GM19468 (cell line): Measurements from ENCODE around the gene PFKFB3.
"Not testable (repeated sequence)": the region's sequence is repeated elsewhere in the genome, so short reads cannot be mapped to it uniquely, and the experiment has no call there.

ENCODE experiments used
- ATAC-seq: cut with Tn5 transposase; IDR thresholded peaks from one replicate; pipeline ENCODE4 v1.9.1; 2021; ENCODE audit warnings: mild to moderate bottlenecking, moderate library complexity, moderate number of reproducible peaks; ENCODE audit not compliant: unreplicated experiment; ENCODE audit errors: extremely low read depth

Gene PFKFB3

DNA sequence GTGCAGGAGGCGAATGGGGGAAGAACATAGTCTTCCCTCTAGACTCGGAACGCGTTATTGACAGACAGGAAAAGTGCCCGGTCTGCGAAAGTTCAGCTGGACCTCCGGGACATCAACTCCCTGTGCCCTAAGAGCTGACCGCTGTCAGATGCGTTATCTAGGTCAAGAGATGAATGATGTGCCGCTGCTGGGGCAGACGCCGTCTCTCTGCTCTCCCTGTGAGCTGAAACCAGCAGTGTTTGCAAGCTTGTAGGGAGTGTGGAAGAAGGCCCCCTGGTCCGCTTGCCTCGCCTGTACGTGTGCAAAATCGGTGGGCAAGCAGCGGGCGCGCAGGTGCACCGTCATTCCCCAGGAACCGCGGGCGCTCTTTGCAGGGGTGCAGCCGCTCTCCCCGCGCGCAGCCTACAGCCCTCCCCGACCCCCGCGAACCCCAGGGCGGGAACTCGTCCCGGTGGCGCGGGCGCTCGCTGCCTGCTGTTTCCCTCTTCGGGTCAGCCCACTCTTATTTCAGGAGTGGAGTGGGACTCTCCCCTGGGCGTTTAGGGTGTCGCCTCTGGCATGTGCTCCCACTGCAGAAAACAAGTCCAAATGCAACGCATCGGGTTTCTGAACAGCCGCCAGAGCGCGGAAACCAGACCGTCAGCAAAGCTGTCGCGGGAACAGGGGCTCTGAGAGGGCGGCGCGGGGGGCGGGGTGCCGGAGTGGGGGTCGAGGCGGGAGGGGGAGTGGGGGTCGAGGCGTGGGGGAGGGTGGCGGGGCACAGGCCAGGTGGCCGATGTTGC, 1.8 kb upstream of the PFKFB3 start:
- no peak for ATAC-seq

DNA sequence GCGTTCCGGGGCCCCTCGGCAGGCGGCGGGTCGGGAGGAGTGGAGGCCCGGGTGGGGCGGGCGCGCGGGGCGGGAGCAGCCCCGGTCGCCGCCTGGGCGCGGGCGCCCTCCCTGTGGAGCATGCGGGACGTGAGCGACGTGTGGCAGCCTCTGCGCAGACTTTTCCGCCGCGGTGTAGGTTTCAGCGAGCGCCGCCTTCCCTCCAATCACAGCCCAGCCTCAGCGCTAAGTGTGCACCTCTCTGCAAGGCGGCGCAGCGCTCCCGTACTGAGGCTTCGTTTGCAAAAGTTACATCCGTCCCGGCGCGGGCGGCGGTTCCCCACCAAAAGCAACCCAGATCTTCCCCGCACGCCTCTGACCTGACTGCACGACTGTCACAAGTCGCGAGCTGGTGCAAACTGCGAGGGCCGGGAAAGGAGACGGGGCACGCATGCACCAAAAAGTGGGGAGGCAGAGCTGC, 1.2 kb upstream of the PFKFB3 start:
- ATAC-seq, result peak; percentile 32

DNA sequence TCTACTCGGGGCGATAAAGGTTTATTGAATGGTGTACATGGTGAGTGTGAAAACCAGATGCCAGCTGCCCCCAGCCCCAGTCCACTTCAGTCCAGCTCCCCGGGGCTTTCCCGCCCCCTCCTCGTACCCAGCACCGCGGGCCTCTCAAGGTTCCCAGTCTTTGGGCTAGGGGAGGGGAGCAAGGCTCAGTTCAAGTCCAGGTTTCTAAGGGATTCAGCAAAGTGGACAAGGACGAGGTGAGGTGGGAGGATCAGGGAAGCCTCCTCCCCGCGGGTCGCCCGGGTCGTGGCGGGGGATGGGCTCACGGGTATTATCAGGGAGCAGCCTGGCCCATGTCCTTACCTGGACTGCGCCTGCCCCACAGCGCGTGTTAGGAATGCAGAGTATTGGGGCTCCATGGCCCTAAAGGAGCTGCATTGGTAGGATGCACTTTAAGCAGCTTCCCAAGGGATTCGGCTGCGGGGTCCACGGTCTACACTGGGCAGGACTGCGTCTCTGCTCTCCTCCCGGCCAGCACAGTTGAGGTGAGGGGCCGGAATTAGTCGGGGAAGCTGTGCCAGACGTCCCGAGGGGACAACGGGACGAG, 541 bp upstream of the PFKFB3 start:
- ATAC-seq, result no peak

DNA sequence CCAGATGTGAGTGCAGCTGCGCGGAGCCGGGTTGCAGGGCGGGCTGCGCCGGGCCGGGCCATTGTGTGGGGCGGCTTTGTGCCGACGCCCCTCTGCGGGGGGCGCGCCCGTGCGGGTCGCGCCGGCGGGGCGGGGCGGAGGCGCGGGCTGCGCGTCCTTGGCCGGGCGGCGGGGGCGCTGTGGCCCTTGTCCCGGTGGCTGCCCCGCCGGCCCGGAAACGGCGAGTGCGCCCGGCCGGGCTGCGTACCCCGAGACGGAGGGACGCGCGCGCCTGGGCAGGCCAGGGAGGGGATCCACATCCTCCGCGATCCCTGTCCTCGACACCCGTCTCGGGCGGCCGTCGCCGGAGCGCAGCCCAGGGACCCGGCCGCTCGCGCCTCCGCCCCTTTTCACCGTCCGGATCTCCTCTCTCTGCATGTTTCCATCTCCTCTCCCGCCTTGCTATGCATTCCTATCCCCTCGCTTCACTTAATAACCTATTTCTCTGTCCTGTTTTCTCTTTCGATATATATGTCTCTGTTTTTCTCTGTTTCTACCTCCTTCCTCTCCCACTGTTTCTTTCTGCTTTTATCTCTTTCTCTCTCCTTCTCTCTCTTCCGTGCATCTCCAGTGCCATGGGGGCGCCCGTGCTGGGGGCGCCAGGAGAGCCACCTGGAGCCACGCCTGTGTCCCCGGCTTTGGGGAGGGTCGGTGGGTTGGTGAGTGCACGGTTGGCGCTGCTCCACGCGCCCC, 765 bp downstream of the PFKFB3 start:
- no peak for ATAC-seq

DNA sequence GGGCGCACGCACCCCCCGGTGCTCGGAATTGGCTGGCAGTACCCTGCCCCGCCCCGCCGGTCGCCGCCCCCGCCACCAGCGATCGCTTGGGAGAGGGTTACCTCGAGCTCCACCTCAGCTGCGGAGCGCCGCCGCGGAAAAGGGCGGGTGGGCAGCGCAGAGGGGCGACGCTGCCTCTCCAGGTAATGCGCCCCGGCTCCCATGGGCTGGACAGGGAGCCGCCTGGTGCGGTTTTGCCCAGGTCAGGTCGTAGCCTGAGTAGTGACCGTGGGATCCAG, 1.3 kb downstream of the PFKFB3 start:
- ATAC-seq, result no peak

DNA sequence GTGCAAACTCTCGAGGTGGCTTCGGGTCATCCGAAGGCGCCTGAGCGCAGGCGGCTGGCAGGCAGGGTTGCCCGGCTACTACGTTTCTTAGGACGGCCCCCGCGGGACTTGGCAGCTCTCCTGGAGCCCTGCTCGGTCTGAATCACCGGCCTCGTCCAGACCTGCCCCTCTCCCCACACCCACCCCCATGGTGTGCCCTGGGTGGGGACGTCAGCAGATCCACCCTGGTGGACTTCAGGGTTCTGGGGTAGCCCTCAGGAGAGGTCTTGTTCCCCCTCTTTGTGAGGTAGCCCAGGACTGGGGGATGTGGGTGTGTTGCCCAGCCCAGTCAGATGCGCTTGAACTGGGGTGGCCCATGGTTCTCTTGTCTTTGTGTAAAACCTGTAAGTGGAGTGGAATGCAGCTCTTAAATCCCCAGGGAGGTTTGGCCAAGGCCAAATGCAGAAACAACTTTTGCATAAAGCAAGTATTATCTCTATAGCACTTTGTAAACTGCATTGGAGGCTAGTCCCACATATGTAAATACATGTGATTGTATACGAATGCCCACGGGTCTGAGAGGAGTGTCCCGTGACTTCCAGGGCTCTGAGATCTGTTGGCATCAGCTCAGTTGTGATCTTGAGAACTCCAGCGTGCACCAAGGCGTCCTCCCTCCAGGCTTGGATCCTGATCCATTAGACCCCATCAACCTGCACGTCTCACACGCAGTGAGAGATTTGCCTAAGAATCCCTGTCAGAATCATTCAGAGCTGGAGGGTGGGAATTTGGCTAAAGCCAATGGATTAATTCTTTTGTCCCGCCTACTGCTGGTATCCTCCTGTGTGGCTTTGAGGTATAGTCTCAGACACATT, 1.8 kb downstream of the PFKFB3 start:
- ATAC-seq, result no peak

DNA sequence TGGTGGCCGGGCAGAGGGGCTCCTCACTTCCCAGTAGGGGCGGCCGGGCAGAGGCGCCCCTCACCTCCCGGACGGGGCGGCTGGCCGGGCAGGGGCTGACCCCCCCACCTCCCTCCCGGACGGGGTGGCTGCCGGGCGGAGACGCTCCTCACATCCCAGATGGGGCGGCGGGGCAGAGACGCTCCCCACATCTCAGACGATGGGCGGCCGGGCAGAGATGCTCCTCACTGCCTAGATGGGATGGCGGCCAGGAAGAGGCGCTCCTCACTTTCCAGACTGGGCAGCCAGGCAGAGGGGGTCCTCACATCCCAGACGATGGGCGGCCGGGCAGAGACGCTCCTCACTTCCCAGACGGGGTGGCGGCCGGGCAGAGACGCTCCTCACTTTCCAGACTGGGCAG, 3.8 kb downstream of the PFKFB3 start:
- not testable (repeated sequence) for ATAC-seq

DNA sequence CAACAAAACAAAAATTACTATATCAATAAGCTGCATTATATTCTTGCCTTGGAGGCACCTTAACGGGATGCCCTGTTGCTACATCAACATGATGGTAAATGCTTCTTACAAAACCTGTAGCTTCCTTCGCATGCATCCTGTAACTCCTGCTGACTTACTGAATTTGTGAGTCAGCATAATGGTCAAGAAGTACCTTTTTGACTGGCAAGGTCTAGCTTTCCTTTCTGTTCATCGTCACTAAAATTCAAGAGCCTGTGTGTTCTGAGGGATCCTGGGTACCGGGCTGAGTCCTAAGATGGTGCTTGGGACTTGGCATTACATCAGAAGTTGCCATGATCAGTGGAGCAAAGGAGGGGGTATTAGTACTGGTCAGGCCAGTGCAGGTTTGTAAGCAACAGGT, 4.9 kb downstream of the PFKFB3 start:
- no peak for ATAC-seq

DNA sequence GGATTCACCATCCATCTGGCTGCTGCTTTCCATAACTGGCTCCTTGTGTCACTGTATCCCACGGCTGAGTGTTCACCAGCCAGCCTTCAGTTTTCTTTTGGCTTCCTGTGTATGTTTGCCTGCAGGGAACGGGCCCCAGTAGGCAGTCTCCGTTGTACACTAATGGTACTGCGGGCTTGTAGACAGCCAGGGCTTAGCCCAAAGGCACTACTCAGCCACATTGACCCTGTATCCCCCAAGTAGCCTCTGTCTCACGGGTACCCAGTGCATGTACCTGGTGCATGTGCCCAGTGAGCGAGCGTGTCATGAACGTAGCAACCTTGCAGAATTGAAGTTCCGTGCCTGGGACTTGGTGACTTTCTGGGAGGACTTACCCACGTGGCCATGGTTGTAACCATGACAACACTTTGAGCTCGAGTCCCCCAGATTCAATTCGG, 6.1 kb downstream of the PFKFB3 start:
- ATAC-seq, result no peak

DNA sequence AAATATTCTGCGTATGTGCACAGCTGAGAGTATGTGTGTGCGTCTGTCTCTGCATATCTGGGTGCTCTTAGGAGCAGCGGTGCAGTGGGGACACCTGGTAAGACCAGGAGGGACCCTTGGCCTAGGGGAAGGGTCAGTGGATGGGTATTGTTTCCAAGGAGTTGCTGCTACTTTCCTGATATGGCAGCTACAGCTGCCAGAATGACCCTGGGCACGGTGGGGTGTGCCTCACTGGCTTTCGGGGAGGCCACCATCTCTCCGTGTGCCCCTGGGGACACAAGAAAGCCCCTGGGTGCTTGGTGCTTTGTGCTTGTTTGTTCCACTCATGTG, 8.6 kb downstream of the PFKFB3 start:
- no peak for ATAC-seq

DNA sequence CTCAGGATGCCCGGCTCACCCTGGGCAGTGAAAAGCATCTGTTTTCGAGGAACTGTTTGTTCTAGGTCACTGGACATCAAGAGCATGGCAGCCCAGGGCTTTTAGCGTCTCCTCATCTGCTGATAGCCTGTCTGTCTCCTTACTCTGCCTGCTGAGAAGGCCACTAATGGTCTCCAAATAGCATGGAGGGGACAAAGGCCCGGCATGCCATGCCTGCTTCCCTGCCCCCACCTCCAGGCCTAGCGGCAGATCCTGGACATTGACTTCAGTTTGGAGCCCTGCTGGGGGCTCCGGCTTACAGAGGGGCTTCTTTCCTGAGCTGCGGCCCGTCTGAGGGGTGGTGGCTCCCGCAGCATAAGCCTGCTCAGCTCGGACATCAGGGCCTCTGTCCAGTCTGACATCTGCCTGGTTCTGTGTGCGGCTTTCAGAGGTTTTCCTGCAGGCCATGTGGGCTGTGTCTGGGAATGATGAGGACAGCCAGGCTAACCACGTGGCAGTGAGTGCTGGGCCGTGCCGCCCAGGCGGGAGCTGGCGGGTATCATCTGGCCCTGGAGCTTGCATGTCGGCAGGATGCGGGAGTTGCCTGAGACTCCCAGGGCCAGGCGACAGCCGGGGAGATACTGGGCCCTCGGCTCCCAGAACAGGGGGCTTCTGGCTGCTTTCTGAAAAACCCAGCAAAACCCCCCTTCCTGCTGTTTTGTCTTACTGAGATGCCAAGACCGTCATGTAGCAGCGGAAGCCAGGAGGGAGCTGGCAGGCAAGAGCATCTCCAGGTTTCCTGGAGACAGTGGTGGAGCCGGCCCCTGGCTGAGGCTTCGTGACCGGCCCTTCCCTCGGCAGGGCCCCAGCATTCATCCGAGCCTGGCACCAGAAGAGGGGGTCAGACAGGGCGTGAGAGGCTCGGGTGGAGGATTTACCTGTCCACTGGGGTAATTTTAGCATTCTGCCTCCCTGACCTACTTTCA, 9.2 kb downstream of the PFKFB3 start:
- no peak for ATAC-seq

DNA sequence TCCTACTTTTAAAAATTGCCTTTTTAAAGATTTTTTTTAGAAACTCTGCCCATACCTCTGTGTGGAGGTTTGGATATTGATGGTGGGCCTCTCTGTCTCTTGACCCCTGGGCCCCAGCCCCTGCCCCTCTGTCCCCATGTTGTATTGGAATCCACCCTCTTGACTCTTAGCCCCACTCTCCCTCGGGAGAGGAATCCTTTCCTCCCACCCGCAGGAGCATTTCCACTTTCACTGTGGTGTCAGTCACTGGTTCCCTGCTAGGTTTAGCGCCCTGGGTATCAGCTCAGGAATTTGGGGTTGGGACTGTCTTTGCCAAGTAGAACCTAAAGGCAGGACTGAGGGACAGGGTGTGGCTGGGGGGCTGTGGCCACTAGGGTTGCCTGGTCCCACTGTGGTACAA, 10.1 kb downstream of the PFKFB3 start:
- no peak for ATAC-seq

DNA sequence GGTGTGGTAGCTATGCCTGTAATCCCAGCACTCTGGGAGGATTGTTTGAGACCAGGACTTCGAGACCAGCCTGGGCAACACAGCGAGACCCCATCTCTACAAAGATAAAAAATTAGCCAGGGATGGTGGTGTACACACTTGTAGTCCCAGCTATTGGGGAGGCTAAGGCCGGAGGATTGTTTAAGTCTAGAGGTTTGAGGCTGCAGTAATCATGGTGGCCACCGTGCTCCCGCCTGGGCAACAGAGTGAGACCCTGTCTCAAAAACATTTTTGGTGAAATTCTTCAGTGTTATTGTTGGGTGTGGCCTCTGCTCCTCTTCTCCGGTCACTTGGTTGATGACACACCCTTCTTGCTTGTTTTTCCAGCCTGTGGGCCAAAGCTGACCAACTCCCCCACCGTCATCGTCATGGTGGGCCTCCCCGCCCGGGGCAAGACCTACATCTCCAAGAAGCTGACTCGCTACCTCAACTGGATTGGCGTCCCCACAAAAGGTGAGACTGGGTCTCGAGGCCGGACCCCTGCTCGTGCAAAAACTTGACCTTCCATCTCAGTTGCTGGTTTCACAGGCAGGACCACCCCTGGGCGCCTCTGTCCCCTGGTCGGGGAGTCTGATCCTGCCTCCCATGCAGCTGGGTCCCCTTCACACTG, 10.6 kb downstream of the PFKFB3 start:
- ATAC-seq, result no peak

DNA sequence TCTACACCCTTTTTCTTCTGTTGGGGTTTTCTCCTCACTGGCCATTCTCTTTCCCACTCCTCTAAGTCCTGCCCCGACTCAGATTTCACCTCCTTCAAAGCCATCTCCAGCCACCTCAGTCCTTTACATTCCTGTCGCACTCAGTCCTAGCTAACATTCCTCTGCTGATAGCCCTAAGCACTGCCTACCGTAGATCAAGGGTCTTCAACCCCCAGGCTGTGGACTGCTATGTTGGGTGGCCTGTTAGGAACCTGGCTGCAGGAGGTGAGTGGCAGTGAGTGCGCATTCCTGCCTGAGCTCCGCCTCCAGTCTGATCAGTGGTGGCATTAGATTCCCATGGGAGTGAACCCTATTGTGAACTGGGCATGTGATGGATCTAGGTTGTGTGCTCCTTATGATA, 11.2 kb downstream of the PFKFB3 start:
- no peak for ATAC-seq

DNA sequence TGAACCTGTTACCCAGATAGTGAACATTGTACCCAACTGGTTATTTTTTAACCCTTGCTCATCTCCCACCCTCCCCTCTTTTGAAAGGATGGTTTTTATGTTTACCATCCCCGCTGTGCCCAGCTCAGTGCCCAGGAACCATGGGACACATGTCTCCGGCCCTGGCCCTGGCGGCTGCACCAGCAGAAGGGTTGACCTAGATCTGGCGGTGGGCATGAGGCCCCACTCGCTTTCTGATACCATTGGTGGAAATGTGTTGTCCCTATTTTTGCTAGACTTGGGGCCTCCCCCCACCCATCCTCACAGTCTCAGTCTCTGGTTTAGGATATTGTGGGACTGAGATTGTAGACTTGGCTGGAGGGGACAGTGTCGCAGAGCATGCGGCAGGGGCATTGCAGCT, 11.9 kb downstream of the PFKFB3 start:
- no peak for ATAC-seq

DNA sequence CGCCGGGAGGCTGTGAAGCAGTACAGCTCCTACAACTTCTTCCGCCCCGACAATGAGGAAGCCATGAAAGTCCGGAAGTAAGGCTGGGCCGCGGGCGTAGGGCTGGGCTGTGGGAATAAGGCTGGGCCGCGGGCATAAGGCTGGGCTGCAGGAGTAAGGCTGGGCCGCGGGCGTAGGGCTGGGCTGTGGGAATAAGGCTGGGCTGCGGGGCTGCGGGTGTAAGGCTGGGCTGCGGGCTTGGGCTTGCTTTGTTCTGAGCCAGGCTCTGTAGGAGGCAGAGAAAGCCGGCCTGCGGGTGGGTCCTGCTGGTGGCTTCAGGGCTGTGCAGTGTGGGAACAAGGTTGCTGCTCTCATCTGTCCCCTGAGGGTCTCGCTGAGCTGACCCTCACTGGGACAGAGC, 12.5 kb downstream of the PFKFB3 start:
- no peak for ATAC-seq

DNA sequence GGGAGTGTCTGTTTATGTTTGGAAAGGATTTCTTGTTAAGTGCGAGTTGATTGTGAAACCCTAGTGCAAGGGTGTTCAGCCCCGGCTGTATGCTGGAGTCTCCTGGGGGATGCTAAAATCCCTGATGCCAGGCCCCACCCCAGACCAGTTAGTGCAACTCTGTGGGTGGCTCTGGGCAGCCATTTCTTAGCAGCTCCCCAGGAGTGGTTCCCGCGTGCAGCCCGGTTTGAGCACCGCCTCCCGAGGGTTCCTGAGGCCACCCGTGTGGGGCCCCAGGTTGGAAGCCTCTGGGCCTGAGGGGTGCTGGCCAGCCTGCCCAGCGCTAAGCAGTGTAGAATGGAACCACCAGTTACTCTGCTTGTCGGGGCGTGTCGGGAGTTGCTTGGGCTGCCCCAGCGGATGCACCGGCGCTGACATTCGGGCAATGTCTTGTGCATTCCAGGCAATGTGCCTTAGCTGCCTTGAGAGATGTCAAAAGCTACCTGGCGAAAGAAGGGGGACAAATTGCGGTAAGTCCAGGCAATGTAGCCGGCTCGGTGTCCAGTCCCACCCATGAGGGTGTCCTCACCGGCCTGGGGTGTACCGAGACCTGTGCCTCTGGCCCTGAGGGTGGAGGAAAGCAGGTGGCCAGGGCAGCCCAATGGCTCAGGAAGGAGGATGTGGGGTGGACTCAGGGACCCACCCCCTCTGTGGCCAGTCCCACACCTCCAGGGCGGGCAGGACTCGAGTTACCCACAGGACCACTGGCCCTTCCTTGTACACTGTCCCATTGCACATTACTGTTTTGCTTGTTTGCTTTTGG, 13.2 kb downstream of the PFKFB3 start:
- ATAC-seq, result no peak

DNA sequence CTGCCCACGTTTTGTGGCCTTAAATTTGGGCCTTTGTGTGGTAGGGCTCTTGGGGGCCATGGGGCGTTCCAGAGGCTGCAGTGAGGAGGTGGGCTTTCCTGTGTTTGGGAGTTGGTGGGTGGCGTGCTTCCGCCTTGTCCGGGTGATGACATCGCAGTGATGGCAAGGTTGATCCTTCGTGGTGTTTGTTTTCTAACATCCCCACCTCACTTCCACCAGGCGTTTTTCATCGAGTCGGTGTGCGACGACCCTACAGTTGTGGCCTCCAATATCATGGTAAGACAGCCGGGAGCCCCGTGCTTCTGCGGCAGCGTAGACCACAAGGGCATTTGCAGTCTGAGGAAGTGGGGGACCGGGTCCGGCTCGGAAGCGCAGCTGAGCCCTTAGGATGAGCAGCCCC, 14.2 kb downstream of the PFKFB3 start:
- ATAC-seq, result no peak
